HG02981 (cell line): ENCODE measurements around the gene GJB5.
"Not testable (repeated sequence)": the region's sequence is repeated elsewhere in the genome, so short reads cannot be mapped to it uniquely, and the experiment has no call there.

ENCODE experiments used
- ATAC-seq: cut with Tn5 transposase; IDR thresholded peaks from one replicate; pipeline ENCODE4 v1.9.1; 2021; ENCODE audit warnings: mild to moderate bottlenecking, moderate library complexity; ENCODE audit not compliant: unreplicated experiment

The GJB5 gene

GRCh38 chr1:34773114-34773513 lies 18.3 kb downstream of the GJB5 start:
- ATAC-seq = not testable (repeated sequence)

DNA sequence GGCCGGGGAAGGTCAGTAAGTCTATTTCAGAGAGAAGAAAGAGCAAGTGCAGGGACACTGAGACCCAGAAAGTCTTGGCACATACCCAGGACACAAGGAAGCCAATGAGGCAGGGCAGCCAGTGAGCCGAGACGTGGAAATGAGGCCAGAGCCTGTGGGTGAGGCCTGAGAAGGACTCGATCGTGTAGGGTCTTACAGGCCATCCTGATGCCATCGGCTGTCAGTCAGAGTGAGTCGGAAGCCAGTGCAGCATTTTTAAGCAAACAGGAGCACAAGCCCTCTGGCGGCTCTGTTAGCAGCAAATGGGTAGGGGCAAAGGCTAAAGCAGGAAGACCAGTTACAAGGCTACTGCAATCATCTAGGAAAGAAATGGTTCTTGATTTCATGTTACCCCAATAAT lies 20.1 kb downstream of the GJB5 start:
- ATAC-seq = no peak

DNA sequence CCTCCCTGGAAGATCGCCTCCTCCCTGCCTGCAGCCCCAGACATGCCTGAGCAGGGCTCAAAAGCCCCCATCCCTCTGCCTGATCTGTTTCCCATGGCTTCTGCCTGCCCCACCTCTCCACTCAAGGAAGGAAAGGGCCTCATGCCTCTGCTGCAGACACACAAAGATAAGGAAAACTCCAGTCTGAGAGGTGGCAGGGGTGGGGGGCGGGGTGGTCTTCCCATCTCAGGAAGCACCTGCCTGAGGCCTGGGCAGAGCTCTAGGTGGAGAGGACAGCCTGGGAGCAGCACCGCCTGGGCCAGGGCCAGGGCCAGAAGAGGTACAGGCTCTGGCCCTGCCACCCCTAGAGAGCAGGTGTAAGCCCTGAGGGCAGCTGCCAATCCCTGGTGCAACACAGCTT lies 22.1 kb downstream of the GJB5 start:
- no peak for ATAC-seq

GRCh38 chr1:34777519-34778321 lies 22.9 kb downstream of the GJB5 start:
- ATAC-seq = no peak

DNA sequence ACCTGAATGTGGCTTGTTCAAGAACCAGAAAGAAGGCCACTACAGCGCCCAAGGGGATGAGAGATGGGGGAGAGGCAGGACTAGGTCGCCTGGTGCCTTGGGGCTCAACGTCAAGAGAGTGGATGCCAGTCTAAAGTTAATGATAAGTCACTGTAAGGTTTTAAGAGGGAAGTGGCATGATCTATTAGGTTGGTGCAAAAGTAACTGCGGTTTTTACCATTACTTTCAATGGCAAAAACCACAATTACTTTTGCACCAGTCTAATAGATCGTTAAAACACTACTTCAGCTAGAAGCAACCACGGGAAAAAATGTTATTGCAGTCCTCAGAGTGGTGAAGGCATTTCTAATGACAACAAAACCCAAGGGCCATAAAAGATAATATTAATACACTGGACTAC lies 23.5 kb downstream of the GJB5 start:
- no peak for ATAC-seq

- ATAC-seq = no peak
Observed at GRCh38 chr1:34779005-34779404, 24.2 kb downstream of the GJB5 start.

- ATAC-seq = no peak
Observed at GRCh38 chr1:34779526-34779925, 24.7 kb downstream of the GJB5 start.

DNA sequence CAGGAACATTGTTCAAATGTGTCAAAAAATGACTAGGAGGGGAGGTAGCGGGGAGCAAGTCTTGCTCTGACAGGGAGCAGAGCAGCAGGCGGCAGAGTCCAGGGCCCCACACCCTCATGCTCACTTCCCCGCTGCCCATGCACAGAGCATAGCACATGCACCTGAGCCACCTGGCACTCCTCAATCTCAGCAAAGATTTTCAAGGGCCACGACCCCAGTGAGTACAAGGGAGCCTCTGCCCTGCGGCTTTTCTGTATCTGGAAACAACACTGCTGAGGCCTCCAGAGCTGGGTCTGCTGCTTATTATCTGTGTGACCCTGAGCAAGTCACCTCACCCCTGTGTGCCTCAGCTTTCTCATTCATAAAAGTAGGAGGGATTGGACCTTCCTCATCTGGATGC lies 25.1 kb downstream of the GJB5 start:
- ATAC-seq = no peak

- no peak for ATAC-seq
Observed at GRCh38 chr1:34780528-34780927, 25.7 kb downstream of the GJB5 start.

- ATAC-seq = no peak
Observed at GRCh38 chr1:34781071-34781843, 26.4 kb downstream of the GJB5 start, which contains the start of gene GJB3. TSS of gene GJB3 (plus strand) at chr1:34781214. CDS start at chr1:34784763, 3,549 bp downstream.

DNA sequence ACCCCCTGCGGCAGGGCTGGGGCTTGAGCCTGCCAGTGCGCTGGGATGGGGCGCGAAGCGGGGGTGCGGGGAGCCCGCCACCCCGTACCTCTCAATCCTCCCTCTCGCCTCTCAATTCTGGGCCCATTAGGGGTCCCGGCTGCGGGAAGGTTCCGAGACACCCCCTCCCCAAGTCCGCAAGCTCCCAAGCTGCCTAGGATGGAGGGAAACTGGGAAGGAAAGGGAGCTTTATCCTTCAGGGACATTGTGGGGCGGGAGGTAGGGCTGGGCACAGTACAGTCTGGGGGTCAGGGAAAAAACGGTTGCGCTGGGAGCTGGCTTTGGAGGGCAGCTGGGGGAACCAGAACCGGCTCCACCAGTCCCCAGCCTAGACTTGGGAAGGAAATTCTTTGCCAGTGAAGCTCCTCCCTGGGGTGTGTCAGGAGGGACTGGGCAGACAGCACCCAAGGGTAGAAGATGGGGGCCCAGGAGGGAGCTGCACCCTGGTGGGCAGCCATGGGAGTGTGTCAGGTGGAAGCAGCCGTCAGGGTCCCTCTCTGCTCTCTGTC lies 27.1 kb downstream of the GJB5 start:
- ATAC-seq = no peak

DNA sequence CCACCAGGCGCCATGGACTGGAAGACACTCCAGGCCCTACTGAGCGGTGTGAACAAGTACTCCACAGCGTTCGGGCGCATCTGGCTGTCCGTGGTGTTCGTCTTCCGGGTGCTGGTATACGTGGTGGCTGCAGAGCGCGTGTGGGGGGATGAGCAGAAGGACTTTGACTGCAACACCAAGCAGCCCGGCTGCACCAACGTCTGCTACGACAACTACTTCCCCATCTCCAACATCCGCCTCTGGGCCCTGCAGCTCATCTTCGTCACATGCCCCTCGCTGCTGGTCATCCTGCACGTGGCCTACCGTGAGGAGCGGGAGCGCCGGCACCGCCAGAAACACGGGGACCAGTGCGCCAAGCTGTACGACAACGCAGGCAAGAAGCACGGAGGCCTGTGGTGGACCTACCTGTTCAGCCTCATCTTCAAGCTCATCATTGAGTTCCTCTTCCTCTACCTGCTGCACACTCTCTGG lies 29.9 kb downstream of the GJB5 start:
- no peak for ATAC-seq

- no peak for ATAC-seq
Observed at GRCh38 chr1:34785231-34785874, 30.5 kb downstream of the GJB5 start.

GRCh38 chr1:34785875-34786470 lies 31.1 kb downstream of the GJB5 start:
- ATAC-seq = no peak

DNA sequence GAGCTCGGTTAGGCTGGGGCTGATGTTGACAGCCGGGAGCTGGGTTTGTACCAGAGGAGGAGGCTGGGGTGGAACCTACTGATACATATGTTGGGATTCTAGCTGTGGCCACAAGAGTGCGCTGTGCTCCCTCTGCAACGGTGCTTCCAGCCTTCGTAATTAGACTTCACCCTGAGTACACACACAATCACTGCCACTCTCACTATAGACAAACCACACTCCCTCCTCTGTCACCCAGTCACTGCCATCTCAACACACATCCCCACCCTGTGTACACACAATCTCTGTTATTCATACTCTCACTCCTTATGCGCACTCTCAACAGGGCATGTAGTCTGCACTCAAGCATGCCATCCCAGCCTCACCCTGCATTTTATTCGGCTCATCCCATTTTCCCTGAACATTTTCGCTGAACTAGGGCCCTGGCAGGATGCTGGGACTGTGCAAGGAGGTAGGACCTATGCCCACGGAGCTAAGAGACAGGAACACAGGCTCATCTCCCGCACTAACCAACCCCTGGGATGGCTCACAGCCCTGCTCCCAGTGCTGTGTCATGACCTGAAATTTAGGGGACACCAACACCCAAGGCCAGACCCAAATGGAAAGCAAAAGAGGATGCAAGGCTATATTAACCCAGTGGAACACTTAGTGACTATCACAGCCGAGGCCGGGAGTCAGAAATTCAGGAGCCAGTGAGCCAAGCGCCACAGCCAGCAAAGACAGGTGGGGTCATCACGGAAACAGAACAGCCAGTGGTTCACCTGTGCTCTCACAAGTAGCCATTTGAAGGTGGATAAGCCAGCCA lies 31.9 kb downstream of the GJB5 start:
- ATAC-seq = no peak

DNA sequence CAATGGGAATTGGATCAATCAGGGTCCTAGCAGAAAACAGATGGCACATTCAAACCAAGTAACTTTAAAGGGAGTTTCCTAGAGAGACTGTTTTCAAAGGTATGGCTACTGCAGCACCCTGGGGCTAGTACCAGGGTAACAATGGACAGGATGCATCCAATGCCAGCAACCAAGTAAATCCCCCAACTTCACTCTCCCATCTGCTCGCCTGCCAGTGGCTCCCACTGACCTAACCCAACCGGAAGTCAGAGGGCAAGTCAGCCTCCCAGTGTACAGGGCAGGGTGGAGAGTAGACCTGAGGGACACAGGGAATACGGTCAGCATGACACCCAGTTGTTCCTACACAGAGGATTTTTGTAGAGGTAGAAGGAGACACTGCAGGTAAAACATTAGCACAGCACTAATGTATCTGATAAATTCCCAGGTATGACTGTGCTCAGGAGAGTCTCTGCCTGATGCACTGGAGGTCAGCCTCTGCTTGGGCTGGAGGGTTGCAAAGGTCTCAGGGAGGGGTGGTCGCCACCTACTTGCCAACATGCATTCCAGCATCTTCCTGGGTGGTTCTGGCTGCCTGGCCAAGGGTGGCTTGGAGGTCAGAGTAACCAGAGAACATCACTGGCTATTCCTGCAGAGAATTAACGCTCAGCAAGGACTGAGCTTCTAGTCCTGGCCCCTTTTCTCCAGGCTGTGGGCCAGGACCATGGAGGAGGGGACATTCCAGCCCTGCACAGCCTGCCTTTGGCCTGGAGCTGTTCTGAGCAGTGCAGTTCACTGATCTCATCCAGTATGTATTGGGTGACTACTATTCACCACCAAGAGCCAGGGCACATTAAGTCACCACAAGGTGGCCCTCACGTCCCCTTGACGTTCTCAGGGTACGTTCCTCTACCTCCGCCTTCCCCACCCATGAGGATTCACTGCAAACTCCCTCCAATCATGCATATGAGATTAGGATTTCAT lies 32.9 kb downstream of the GJB5 start:
- no peak for ATAC-seq

DNA sequence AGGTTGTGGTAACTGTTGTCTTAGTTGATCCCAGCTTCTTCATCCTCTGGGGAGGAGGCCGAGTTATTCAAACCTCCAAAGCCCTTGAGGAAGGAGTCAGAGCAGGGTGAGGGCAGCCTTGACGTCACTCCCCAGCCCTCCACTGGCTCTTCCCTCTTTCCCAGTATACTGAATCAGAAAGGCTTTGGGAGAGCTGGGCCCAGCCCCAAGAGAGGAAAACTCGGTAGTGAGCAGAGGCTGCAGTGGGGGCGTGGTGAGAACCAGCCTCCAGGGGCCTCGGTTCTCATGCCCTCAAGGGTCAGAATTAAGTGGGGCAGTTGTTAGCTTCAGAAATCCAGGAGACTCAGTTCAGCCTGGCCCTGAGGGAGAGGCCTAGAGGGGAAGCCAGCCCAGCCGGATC lies 36.1 kb downstream of the GJB5 start:
- ATAC-seq = no peak

GRCh38 chr1:34792424-34792823 lies 37.6 kb downstream of the GJB5 start:
- ATAC-seq = no peak
